ENCODE data around the gene CASK. TPM values are rescaled to one million over a fixed set of nuclear protein-coding genes. Genes with fewer than 3 reads are reported as not detected.

CASK gene
- 100 to 1,000 TPM in 1 of 2 donors, 10 to 100 TPM in 1; 90.8 to 107 TPM for total RNA-seq

GRCh38 chrX:41923211-41923977 lies at the start of gene CASK:
TSS of gene CASK (minus strand) at chrX:41923554. CDS start at chrX:41922988, 566 bp downstream.
- DNase-seq = peak; percentile 92

DNA sequence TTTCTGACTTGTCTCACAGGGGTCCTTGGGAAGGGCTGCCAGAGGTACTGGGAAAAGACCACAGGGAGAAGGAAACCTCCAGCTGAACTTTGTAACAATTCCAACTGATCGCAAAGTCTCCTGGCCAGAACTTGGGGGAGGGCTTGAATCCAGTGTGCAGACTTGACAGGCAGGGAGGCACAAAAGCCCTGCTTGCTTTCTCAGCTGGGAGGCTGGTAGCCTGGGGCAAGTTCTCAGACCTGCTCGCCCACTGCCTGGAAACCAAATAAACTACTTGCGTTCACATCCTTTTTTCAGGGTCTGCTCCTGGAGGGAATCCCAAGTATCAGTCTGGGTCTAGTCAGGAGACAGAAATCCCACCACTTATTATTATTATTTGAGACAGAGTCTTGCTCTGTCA lies 48.0 kb upstream of the CASK start:
- intact Hi-C loops (cut with DNase I) = no loop called here
- no peak overlapping the region for H3K27ac ChIP-seq
- H3K4me3 ChIP-seq = no peak overlapping the region

More at GRCh38 chrX:41923211-41923977, at the start of gene CASK:
- H3K36me3 ChIP-seq = no peaks in the 10 kb centered on the region
- TF ChIP-seq, protein P1, sequence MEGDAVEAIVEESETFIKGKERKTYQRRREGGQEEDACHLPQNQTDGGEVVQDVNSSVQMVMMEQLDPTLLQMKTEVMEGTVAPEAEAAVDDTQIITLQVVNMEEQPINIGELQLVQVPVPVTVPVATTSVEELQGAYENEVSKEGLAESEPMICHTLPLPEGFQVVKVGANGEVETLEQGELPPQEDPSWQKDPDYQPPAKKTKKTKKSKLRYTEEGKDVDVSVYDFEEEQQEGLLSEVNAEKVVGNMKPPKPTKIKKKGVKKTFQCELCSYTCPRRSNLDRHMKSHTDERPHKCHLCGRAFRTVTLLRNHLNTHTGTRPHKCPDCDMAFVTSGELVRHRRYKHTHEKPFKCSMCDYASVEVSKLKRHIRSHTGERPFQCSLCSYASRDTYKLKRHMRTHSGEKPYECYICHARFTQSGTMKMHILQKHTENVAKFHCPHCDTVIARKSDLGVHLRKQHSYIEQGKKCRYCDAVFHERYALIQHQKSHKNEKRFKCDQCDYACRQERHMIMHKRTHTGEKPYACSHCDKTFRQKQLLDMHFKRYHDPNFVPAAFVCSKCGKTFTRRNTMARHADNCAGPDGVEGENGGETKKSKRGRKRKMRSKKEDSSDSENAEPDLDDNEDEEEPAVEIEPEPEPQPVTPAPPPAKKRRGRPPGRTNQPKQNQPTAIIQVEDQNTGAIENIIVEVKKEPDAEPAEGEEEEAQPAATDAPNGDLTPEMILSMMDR (IDR thresholded peaks at IDR 0.05) = no peak
- peak within 1 kb of the TSS; percentile 55 for H3K4me3 ChIP-seq
- intact Hi-C loops (cut with DNase I) = no loop called here
- peak within 1 kb of the TSS; percentile 84 to 86 for H3K9ac ChIP-seq (ENCODE audit: low read depth in 2 of 2, low read length in 2 of 2)
- H3K4me1 ChIP-seq = no peaks in the 10 kb centered on the region
- H3K9me3 ChIP-seq = no peaks in the 10 kb centered on the region
- H3K27ac ChIP-seq = peak within 1 kb of the TSS; percentile 78
- no peaks in the 10 kb centered on the region for H3K27me3 ChIP-seq

DNA sequence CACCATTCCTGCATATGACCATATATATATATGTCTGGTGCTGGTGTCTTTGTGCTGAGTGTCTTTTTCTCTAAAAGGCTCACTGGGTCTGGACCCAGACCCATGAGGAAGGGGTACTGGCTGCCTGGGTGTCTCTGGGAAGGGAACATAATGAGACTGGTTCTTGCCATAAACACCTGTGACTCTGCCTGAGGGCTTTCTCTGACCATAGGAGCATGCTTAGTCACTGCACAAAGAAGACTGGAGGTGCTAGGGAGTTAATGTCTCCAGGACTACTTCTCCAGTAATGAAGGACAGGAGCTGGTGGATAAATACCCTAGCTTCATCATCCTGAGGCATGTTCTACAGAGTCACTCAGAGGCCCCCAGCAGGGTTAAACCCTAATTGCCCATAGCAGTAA lies 47.1 kb upstream of the CASK start:
- no peaks in the 10 kb centered on the region for H3K27me3 ChIP-seq
- intact Hi-C loops (cut with DNase I) = no loop called here
- no peak overlapping the region for H3K27ac ChIP-seq
- no peaks in the 10 kb centered on the region for H3K4me1 ChIP-seq
- H3K9me3 ChIP-seq = no peaks in the 10 kb centered on the region
- no peak for DNase-seq
- no peak overlapping the region for H3K4me3 ChIP-seq
- TF ChIP-seq, protein P1 (IDR thresholded peaks at IDR 0.05) = no peak
- H3K9ac ChIP-seq (ENCODE audit: low read depth in 2 of 2, low read length in 2 of 2) = no peak overlapping the region
- no peaks in the 10 kb centered on the region for H3K36me3 ChIP-seq

More for the DNA sequence above, 48.0 kb upstream of the CASK start:
- TF ChIP-seq, protein P1 (IDR thresholded peaks at IDR 0.05) = no peak
- Histone ChIP-seq H3K9me3 (no peaks in the 10 kb centered on the region), H3K36me3 (no peaks in the 10 kb centered on the region), H3K9ac (ENCODE audit: low read depth in 2 of 2, low read length in 2 of 2) (no peak overlapping the region), H3K27me3 (no peaks in the 10 kb centered on the region), H3K4me1 (no peaks in the 10 kb centered on the region)
- DNase-seq = no peak

DNA sequence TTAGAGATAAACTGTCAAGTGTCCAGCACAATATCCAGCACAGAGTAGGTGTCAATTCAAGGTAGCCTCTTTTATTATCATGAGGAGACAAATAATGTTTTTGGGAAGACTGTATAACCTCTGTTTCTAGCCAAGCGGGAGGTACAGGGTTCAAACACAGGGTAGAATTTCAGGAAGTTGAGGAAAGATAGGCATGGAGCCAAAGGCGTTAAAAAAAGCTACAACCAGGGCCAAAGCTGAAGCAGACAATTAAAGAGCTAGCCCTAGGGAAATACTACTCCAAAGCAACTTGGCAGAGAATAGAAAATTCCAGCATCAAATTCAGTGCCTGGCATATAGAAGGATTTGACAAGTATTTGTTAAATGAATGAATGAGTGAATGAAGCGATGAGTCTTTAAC lies 40.0 kb upstream of the CASK start:
- no peak overlapping the region for H3K27ac ChIP-seq
- no peak overlapping the region for H3K4me3 ChIP-seq
- no peaks in the 10 kb centered on the region for H3K27me3 ChIP-seq
- no peaks in the 10 kb centered on the region for H3K9me3 ChIP-seq
- DNase-seq = peak; percentile 29
- TF ChIP-seq, protein P1 (IDR thresholded peaks at IDR 0.05) = no peak
- no peaks in the 10 kb centered on the region for H3K4me1 ChIP-seq
- no peak overlapping the region for H3K9ac ChIP-seq (ENCODE audit: low read depth in 2 of 2, low read length in 2 of 2)
- H3K36me3 ChIP-seq = no peaks in the 10 kb centered on the region
- intact Hi-C loops (cut with DNase I) = no loop called here

DNA sequence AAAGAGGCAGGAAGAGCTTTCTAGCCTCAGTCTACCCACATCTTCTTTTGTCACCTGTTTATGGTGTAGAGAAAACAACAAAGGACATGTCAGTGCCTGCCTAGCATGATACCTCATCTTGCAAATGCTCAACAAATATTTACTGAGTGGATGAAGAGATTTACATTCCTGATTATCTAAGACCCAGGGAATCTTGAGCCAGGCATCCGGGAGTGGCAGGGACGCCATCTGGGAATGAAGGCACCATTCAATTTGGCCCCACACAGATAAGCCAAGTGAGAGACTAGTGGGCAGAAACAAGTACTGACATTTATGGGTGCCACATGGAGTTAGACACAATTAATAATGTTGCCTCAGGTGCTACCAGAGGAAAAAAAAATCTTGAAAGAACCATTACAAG lies 36.8 kb upstream of the CASK start:
- no peaks in the 10 kb centered on the region for H3K9me3 ChIP-seq
- no peak overlapping the region for H3K9ac ChIP-seq (ENCODE audit: low read depth in 2 of 2, low read length in 2 of 2)
- H3K4me1 ChIP-seq = no peaks in the 10 kb centered on the region
- no peak overlapping the region for H3K4me3 ChIP-seq
- no peaks in the 10 kb centered on the region for H3K27me3 ChIP-seq
- no peak overlapping the region for H3K27ac ChIP-seq
- intact Hi-C loops (cut with DNase I) = no loop called here
- DNase-seq = no peak
- TF ChIP-seq, protein P1 (IDR thresholded peaks at IDR 0.05) = no peak
- H3K36me3 ChIP-seq = no peaks in the 10 kb centered on the region
